ENCODE results near the gene TRIOBP.

GRCh38 chr22:37778370-37779009 lies 81.6 kb downstream of the TRIOBP start:
- TF ChIP-seq, protein P1, sequence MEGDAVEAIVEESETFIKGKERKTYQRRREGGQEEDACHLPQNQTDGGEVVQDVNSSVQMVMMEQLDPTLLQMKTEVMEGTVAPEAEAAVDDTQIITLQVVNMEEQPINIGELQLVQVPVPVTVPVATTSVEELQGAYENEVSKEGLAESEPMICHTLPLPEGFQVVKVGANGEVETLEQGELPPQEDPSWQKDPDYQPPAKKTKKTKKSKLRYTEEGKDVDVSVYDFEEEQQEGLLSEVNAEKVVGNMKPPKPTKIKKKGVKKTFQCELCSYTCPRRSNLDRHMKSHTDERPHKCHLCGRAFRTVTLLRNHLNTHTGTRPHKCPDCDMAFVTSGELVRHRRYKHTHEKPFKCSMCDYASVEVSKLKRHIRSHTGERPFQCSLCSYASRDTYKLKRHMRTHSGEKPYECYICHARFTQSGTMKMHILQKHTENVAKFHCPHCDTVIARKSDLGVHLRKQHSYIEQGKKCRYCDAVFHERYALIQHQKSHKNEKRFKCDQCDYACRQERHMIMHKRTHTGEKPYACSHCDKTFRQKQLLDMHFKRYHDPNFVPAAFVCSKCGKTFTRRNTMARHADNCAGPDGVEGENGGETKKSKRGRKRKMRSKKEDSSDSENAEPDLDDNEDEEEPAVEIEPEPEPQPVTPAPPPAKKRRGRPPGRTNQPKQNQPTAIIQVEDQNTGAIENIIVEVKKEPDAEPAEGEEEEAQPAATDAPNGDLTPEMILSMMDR (conservative IDR thresholded peaks at IDR 0.05; ENCODE audit: low read depth, low read length): no peak
- no peak for TF ChIP-seq EZH2 (IDR thresholded peaks at IDR 0.05; ENCODE audit: borderline replicate concordance, low read depth, low read length, poor library complexity, severe bottlenecking)
